HG02852 (cell line): ENCODE results near the gene LSM12.
"Not testable (repeated sequence)": the region's sequence is repeated elsewhere in the genome, so short reads cannot be mapped to it uniquely, and the experiment has no call there.

Experiments
- ATAC-seq: cut with Tn5 transposase; IDR thresholded peaks from one replicate; pipeline ENCODE4 v1.9.1; 2021; ENCODE audit warnings: mild to moderate bottlenecking, moderate library complexity; ENCODE audit not compliant: unreplicated experiment

Gene LSM12

GRCh38 chr17:44066204-44066930 is at the start of gene LSM12:
LSM12 (minus strand) TSS chr17:44066671; CDS start chr17:44066587, 84 bp downstream.
- ATAC-seq: peak; percentile 64

GRCh38 chr17:44115585-44116415 is 49.3 kb upstream of the LSM12 start:
- ATAC-seq: no peak

GRCh38 chr17:44113868-44114840 is 47.7 kb upstream of the LSM12 start:
- no peak for ATAC-seq

GRCh38 chr17:44113382-44113781 is 46.9 kb upstream of the LSM12 start:
- ATAC-seq: no peak

- no peak for ATAC-seq
Observed at GRCh38 chr17:44112284-44113280, 46.1 kb upstream of the LSM12 start.

GRCh38 chr17:44111777-44112176 is 45.3 kb upstream of the LSM12 start:
- ATAC-seq: no peak

- peak; percentile 66 for ATAC-seq
Observed at GRCh38 chr17:44110823-44111633, 44.6 kb upstream of the LSM12 start.

- no peak for ATAC-seq
Observed at GRCh38 chr17:44110011-44110686, 43.7 kb upstream of the LSM12 start.

GRCh38 chr17:44109312-44109630 is 42.8 kb upstream of the LSM12 start:
- ATAC-seq: no peak

- ATAC-seq: no peak
Observed at GRCh38 chr17:44108440-44109311, 42.2 kb upstream of the LSM12 start.

GRCh38 chr17:44106801-44107200 is 40.3 kb upstream of the LSM12 start:
- no peak for ATAC-seq

GRCh38 chr17:44105941-44106340 is 39.5 kb upstream of the LSM12 start:
- ATAC-seq: no peak

GRCh38 chr17:44105483-44105882 is 39.0 kb upstream of the LSM12 start:
- ATAC-seq: no peak

GRCh38 chr17:44102849-44103622 is 36.6 kb upstream of the LSM12 start:
- ATAC-seq: no peak

GRCh38 chr17:44101858-44102257 is 35.4 kb upstream of the LSM12 start:
- not testable (repeated sequence) for ATAC-seq

GRCh38 chr17:44097110-44097958 is 30.9 kb upstream of the LSM12 start:
- ATAC-seq: no peak
